DOHH2 (cell line): ENCODE results near the gene TPST1.

Source experiments
- H3F3A ChIP-seq: fragments of 200-600 bp; sonication (generic), shearing (Covaris generic); 2 replicates; pipeline ENCODE4 v1.6.0; 2016; ENCODE audit warnings: antibody characterized with exemption, mild to moderate bottlenecking; ENCODE audit not compliant: control insufficient read depth, insufficient read depth
- H3K27ac ChIP-seq: fragments of 200-600 bp; sonication (generic); 2 replicates; pipeline ENCODE4 v1.5.1; 2014; ENCODE audit warnings: low read depth, mild to moderate bottlenecking, low read length, moderate library complexity
- H3K27me3 ChIP-seq: fragments of 200-600 bp; sonication (generic); 2 replicates; pipeline ENCODE4 v1.6.1; 2014; ENCODE audit warnings: mild to moderate bottlenecking, low read length, mixed read lengths; ENCODE audit not compliant: control insufficient read depth
- H3K36me3 ChIP-seq: fragments of 200-600 bp; sonication (generic); 2 replicates; pipeline ENCODE4 v1.6.1; 2014; ENCODE audit warnings: mild to moderate bottlenecking, low read length, moderate library complexity, mixed read lengths; ENCODE audit not compliant: control insufficient read depth
- H3K4me1 ChIP-seq: fragments of 200-600 bp; sonication (generic); 2 replicates; pipeline ENCODE4 v1.6.1; 2014; ENCODE audit warnings: mild to moderate bottlenecking, low read length, mixed read lengths; ENCODE audit not compliant: control insufficient read depth
- H3K4me2 ChIP-seq: fragments of 200-600 bp; sonication (generic); 2 replicates; pipeline ENCODE4 v1.6.0; 2014; ENCODE audit warnings: mild to moderate bottlenecking, low read length, moderate library complexity
- H3K4me3 ChIP-seq: fragments of 200-600 bp; sonication (generic); 2 replicates; pipeline ENCODE4 v1.5.1; 2014; ENCODE audit warnings: mild to moderate bottlenecking, low read length, mixed read lengths
- H3K79me2 ChIP-seq: fragments of 200-600 bp; sonication (generic); 2 replicates; pipeline ENCODE4 v1.6.1; 2014; ENCODE audit warnings: mild to moderate bottlenecking, low read length, mixed read lengths; ENCODE audit not compliant: control insufficient read depth
- H3K9me2 ChIP-seq: fragments of 200-600 bp; sonication (generic); replicated peaks from 2 replicates; pipeline ENCODE4 v1.6.1; 2014; ENCODE audit warnings: mild to moderate bottlenecking, low read length, mixed read lengths; ENCODE audit not compliant: control insufficient read depth
- H3K9me3 ChIP-seq: fragments of 200-600 bp; sonication (generic); 2 replicates; pipeline ENCODE4 v1.6.1; 2014; ENCODE audit warnings: antibody characterized with exemption, low read length, mixed read lengths; ENCODE audit not compliant: control insufficient read depth, insufficient read depth
- H4K20me1 ChIP-seq: fragments of 200-600 bp; sonication (generic); 2 replicates; pipeline ENCODE4 v1.6.0; 2014; ENCODE audit warnings: low read depth, mild to moderate bottlenecking, antibody characterized with exemption, low read length, moderate library complexity; ENCODE audit not compliant: control insufficient read depth, insufficient read depth
- CTCF ChIP-seq: fragments of 200-600 bp; sonication (generic); IDR thresholded peaks from one replicate; pipeline ENCODE4 v1.5.1; 2014; ENCODE audit warnings: antibody characterized with exemption, mild to moderate bottlenecking, low read depth, low read length; ENCODE audit not compliant: poor library complexity, severe bottlenecking
- EZH2phosphoT487 ChIP-seq: fragments of 200-600 bp; sonication (generic); IDR thresholded peaks from 2 replicates; pipeline ENCODE4 v1.6.1; 2017; ENCODE audit warnings: borderline replicate concordance, mild to moderate bottlenecking, antibody characterized with exemption, low read length, moderate library complexity, mixed read lengths

Gene TPST1

GRCh38 chr7:66355756-66356155 is 150.6 kb downstream of the TPST1 start:
- H3K4me2 ChIP-seq = no peak overlapping the region

DNA sequence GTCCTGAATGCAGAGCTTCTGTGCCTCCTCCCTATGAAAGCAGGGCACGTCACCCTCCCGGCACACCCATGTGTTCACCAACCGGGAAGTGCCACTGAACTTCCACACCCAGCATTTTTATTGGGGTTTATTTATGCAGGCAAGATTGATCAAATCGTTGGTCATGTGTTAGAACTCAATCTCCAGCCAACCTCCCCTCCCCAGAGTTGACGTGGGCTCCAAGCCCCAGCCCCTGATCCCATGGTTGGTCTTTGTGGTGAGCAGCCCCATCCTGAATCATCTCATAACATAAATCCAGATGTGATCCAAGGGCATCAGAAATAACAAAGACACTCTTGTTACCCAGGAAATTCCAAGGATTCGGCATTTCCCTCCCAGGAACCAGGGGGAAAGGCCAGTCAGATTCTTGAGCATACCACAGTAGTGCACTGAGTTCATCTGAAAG is 151.2 kb downstream of the TPST1 start:
- no peaks in the 10 kb centered on the region for H3K4me1 ChIP-seq
- H3K4me2 ChIP-seq = no peak overlapping the region
- no peak for TF ChIP-seq EZH2phosphoT487
- TF ChIP-seq CTCF = no peak
- 0 out of 2 replicates have a peak, but pooled peaks cover 3% of the 10 kb centered on the region for H3K27me3 ChIP-seq
- H3K9me2 ChIP-seq = no peaks in the 10 kb centered on the region
- H4K20me1 ChIP-seq = no peaks in the 10 kb centered on the region
- H3K79me2 ChIP-seq = no peaks in the 10 kb centered on the region
- no peak overlapping the region for H3K27ac ChIP-seq
- H3K36me3 ChIP-seq = no peaks in the 10 kb centered on the region
- no peaks in the 10 kb centered on the region for H3K9me3 ChIP-seq
- H3F3A ChIP-seq = no peaks in the 10 kb centered on the region
- no peak overlapping the region for H3K4me3 ChIP-seq

More at GRCh38 chr7:66355756-66356155, 150.6 kb downstream of the TPST1 start:
- no peaks in the 10 kb centered on the region for H3K9me2 ChIP-seq
- no peaks in the 10 kb centered on the region for H3K4me1 ChIP-seq
- H3K4me3 ChIP-seq = no peak overlapping the region
- TF ChIP-seq EZH2phosphoT487 (no peak), CTCF (no peak)
- H4K20me1 ChIP-seq = no peaks in the 10 kb centered on the region
- no peaks in the 10 kb centered on the region for H3K9me3 ChIP-seq
- no peaks in the 10 kb centered on the region for H3F3A ChIP-seq
- H3K36me3 ChIP-seq = no peaks in the 10 kb centered on the region
- 0 out of 2 replicates have a peak, but pooled peaks cover 3% of the 10 kb centered on the region for H3K27me3 ChIP-seq
- no peak overlapping the region for H3K27ac ChIP-seq
- H3K79me2 ChIP-seq = no peaks in the 10 kb centered on the region

DNA sequence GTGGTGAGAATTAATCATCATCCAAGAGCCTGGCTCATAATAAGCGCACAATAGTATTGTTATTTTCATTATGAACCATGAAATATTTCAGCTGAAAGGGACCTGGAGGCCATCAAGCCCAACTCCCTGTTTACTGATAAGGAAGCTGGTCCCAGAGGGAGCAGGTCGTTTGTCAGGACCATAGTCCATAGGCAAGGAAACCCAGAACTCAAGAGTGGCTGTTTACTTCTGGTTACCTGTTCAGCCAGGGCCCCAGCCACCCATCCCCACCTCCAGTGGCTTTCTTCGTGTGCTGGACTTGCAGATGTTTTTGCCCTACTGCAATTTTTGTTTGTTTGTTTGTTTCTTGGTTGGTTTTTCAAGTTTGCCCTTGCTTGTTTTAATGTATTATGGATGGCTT is 152.0 kb downstream of the TPST1 start:
- H4K20me1 ChIP-seq = no peaks in the 10 kb centered on the region
- no peaks in the 10 kb centered on the region for H3K9me3 ChIP-seq
- no peak overlapping the region for H3K27ac ChIP-seq
- no peak overlapping the region for H3K4me3 ChIP-seq
- H3K27me3 ChIP-seq = 0 out of 2 replicates have a peak, but pooled peaks cover 3% of the 10 kb centered on the region
- no peak overlapping the region for H3K4me2 ChIP-seq
- TF ChIP-seq CTCF (no peak), EZH2phosphoT487 (no peak)
- no peaks in the 10 kb centered on the region for H3F3A ChIP-seq
- H3K36me3 ChIP-seq = no peaks in the 10 kb centered on the region
- no peaks in the 10 kb centered on the region for H3K4me1 ChIP-seq
- H3K79me2 ChIP-seq = no peaks in the 10 kb centered on the region
- H3K9me2 ChIP-seq = no peaks in the 10 kb centered on the region
